Mesodermal cell (in vitro differentiated cells): Measurements from ENCODE around the gene DUSP9.
"Not testable (repeated sequence)": the region's sequence is repeated elsewhere in the genome, so short reads cannot be mapped to it uniquely, and the experiment has no call there.

Experiments
- H3K27ac ChIP-seq: 2 replicates; pipeline ENCODE4 v1.7.0; 2013; ENCODE audit warnings: mild to moderate bottlenecking, low read depth, low read length, moderate library complexity; ENCODE audit not compliant: severe bottlenecking
- H3K36me3 ChIP-seq: 2 replicates; pipeline ENCODE4 v1.7.1; 2013; ENCODE audit warnings: mild to moderate bottlenecking, low read length, moderate library complexity; ENCODE audit not compliant: control insufficient read depth, insufficient read depth
- H3K4me1 ChIP-seq: one replicate; pipeline ENCODE4 v1.7.1; 2013; ENCODE audit warnings: mild to moderate bottlenecking, low read length; ENCODE audit not compliant: insufficient read depth, control insufficient read depth, poor library complexity, severe bottlenecking
- H3K4me3 ChIP-seq: 2 replicates; pipeline ENCODE4 v1.7.0; 2013; ENCODE audit warnings: low read length, control low read depth, mild to moderate bottlenecking; ENCODE audit not compliant: insufficient read depth, poor library complexity, severe bottlenecking; ENCODE audit errors: extremely low read depth
- H3K9me3 ChIP-seq: 2 replicates; pipeline ENCODE4 v1.7.1; 2013; ENCODE audit warnings: mild to moderate bottlenecking, low read length, moderate library complexity; ENCODE audit not compliant: control insufficient read depth
- WGBS, 2 experiments: methylation state at CpG; one replicate each; pipeline ENCODE4 v1.1.5; 2013; ENCODE audit warnings: missing lambda C conversion rate in 2 of 2; ENCODE audit not compliant: insufficient coverage in 2 of 2; 5-methylcytosine and 5-hydroxymethylcytosine counted together

DUSP9 gene

GRCh38 chrX:153683486-153683885 is 36.5 kb downstream of the DUSP9 start:
- peaks cover 13% of the 10 kb centered on the region for H3K4me1 ChIP-seq
- not testable (repeated sequence) for H3K4me3 ChIP-seq, H3K27ac ChIP-seq, H3K9me3 ChIP-seq, H3K36me3 ChIP-seq
- WGBS, 2 experiments = 100% methylated on average over 4 of the region's 8 CpGs

DNA sequence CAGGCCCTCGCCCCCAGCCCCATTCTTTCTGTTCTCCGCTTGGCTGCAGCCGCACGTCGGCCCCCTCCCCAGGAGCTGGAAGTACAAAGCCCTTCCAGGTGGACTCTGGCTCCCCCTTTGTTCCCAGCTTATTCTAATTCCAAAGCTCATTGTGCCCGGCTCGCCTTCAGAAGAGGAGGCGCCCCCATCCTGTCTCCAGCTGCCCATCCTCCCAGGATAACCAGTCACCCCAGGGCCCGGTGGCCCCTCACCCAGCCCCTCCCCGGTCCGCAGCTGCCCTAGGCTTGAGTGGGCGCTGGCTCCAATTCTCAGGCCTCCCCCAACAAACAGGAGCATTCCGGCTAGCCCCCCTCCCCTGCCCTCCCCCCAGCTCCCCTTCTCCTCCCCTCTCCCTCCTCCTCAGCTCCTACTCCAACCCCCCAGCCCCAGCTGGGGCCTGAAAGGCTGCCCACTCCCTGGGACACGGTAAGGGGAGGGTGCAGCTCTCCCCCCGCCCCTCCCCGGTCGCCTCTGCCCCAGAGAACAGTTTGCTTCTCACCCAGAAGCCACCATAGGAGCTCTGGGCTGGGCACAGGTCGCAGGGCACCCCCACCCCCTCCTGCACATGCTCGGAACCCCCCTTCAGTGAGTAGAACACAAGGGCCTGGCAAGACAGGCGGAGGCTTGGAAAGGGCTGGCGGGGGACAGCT is 37.6 kb downstream of the DUSP9 start:
- Histone ChIP-seq H3K27ac (peak overlapping the region; percentile 73), H3K9me3 (no peaks in the 10 kb centered on the region), H3K4me3 (no peak overlapping the region), H3K36me3 (no peaks in the 10 kb centered on the region), H3K4me1 (peaks cover 13% of the 10 kb centered on the region)
- WGBS, 2 experiments = 34% methylated on average over 4 of the region's 21 CpGs; no CpG with 5 or more reads in 1 of the 2 experiments

- peaks cover 13% of the 10 kb centered on the region for H3K4me1 ChIP-seq
- peak overlapping the region; percentile 73 for H3K27ac ChIP-seq
- no peaks in the 10 kb centered on the region for H3K9me3 ChIP-seq
- no peak overlapping the region for H3K4me3 ChIP-seq
- WGBS, 2 experiments = 5 to 16% methylated on average over 12 to 15 of the region's 21 CpGs
- no peaks in the 10 kb centered on the region for H3K36me3 ChIP-seq
Observed at GRCh38 chrX:153685156-153685536, 38.1 kb downstream of the DUSP9 start.

- Histone ChIP-seq H3K4me1 (peaks cover 13% of the 10 kb centered on the region), H3K36me3 (no peaks in the 10 kb centered on the region), H3K27ac (peak overlapping the region; percentile 73), H3K4me3 (no peak overlapping the region), H3K9me3 (no peaks in the 10 kb centered on the region)
- 50 to 54% methylated on average over 16 of the region's 24 CpGs for WGBS, 2 experiments
Observed at GRCh38 chrX:153685751-153686696, 39.0 kb downstream of the DUSP9 start.

DNA sequence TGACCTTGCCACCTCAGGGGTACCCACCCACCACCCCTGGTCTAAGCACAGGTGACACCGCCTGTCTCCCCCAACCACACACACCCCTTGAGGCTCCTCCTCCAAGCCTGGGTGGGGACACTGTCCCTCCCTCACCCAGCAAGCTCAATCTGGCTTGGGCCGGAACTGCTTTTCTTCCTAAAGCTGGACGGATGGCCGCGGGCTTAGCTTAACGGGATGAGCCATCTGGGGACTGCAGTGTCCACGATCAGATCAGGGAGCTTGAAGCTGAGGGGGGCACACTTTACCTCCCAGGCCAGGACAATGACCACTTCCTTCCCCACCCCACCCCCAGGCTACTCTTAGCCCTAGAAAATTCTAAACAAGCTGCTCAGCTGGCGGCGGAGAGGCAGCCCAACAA is 39.7 kb downstream of the DUSP9 start:
- Histone ChIP-seq H3K4me3 (no peak overlapping the region), H3K36me3 (no peaks in the 10 kb centered on the region), H3K4me1 (peaks cover 13% of the 10 kb centered on the region), H3K27ac (peak overlapping the region; percentile 36), H3K9me3 (no peaks in the 10 kb centered on the region)
- WGBS, 2 experiments = 21% methylated on average over 3 of the region's 9 CpGs; no CpG with 5 or more reads in 1 of the 2 experiments

DNA sequence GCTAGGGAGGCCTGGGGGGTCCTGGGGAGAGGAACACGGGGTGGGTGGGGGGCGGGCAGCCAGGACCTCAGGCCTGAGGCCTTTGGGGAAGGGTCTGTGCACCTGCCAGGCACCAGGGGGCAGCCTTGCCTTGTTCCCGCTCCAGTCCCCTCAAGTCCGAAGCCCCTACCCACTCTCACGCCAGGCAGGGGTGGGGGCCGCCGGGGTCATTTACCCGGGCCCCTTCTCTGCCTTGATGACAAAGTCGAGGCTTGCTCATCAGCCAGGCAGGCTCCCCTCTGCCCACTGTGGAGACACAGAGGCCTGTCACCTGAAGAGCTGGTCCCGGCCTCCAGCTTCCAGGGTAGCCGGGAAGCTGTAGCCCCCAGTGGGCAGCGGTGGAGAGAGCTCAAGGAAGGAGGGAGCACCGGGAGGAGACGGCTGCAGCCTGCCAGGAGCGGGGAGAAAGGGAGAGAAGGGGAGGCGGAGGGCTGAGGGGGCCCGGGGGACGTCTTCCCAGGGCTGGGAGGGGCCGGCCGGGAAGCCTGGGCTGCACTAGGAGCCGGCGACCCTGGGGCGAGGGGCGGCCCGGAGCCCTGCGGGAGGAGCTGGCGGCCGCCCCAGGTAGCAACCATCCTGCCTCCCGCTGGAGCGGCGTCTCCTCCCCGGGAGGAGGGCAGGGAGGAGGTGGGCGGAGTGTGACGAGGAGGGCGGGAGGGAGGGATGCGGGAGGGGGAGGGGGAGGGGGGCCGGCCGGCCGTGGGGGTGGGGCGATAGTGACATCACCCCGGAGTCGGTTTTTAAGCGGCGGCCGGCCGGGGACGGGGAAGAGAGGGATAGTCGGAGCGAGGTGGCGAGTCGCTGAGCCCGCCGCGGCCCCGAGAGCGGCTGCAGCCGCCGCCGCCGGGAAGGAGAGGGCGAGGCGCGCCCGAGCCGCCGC is 40.4 kb downstream of the DUSP9 start, which contains the start of gene SLC6A8:
Gene SLC6A8 (plus strand): TSS at position 806 of the 919 bp plus-strand sequence. CDS start 649 bp downstream, outside the sequence.
- no peaks in the 10 kb centered on the region for H3K9me3 ChIP-seq
- H3K36me3 ChIP-seq = no peaks in the 10 kb centered on the region
- peaks cover 13% of the 10 kb centered on the region for H3K4me1 ChIP-seq
- H3K27ac ChIP-seq = peak within 1 kb of the TSS; percentile 57
- WGBS, 2 experiments = 2 to 10% methylated on average over 2 to 10 of the region's 66 CpGs
- H3K4me3 ChIP-seq = peak within 1 kb of the TSS; percentile 31

DNA sequence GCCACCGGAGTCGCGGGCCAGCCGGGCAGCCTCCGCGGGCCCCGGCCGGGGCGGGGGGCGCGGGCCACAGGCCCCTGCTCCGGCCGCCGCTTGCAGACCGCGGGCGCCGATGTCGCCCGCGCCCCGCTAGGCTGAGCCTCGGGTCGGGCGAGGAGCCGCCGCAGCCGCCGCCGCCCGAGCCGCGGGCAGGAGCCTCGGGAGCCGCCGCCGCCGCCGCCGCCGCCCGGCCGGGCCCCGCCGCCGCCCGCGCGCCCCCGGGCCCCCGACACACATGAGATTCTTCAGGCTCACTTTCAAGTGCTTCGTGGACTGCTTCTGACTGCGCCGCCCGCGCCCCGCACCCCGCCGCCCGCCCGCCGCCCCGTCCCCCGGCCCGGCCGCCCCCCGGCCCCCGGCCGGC is 41.1 kb downstream of the DUSP9 start:
- H3K4me1 ChIP-seq = peaks cover 13% of the 10 kb centered on the region
- WGBS, 2 experiments = 0% methylated on average over 3 to 9 of the region's 69 CpGs
- H3K9me3 ChIP-seq = no peaks in the 10 kb centered on the region
- H3K4me3 ChIP-seq = no peak overlapping the region
- H3K27ac ChIP-seq = no peak overlapping the region
- H3K36me3 ChIP-seq = no peaks in the 10 kb centered on the region

DNA sequence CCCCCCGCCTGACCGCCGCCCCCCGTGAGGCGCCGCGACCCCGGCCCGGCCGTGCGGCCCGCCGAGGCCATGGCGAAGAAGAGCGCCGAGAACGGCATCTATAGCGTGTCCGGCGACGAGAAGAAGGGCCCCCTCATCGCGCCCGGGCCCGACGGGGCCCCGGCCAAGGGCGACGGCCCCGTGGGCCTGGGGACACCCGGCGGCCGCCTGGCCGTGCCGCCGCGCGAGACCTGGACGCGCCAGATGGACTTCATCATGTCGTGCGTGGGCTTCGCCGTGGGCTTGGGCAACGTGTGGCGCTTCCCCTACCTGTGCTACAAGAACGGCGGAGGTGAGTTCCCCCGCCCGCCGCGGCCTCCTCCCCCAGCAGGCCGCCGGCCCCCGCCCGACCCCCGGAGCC is 41.5 kb downstream of the DUSP9 start:
- WGBS, 2 experiments = 0% methylated on average over 1 to 11 of the region's 57 CpGs

GRCh38 chrX:153688911-153689590 is 42.0 kb downstream of the DUSP9 start:
- H3K4me3 ChIP-seq = peak overlapping the region; percentile 31
- 3 to 6% methylated on average over 6 to 11 of the region's 53 CpGs for WGBS, 2 experiments

More for the DNA sequence above, 41.5 kb downstream of the DUSP9 start:
- Histone ChIP-seq H3K27ac (no peak overlapping the region), H3K9me3 (no peaks in the 10 kb centered on the region), H3K4me3 (peak overlapping the region; percentile 31), H3K4me1 (peaks cover 13% of the 10 kb centered on the region), H3K36me3 (no peaks in the 10 kb centered on the region)

More at GRCh38 chrX:153688911-153689590, 42.0 kb downstream of the DUSP9 start:
- H3K27ac ChIP-seq = no peak overlapping the region
- H3K4me1 ChIP-seq = peaks cover 13% of the 10 kb centered on the region
- no peaks in the 10 kb centered on the region for H3K9me3 ChIP-seq
- no peaks in the 10 kb centered on the region for H3K36me3 ChIP-seq
